CD14-positive monocyte (primary cell): ENCODE measurements around the gene MKRN3. TPM values are rescaled to one million over a fixed set of nuclear protein-coding genes. Genes with fewer than 3 reads are reported as not detected.

ENCODE experiments used
- DNase-seq, 3 donors: peaks; one replicate each; pipeline ENCODE4 v3.0.0-alpha.2; 2011 to 2022
- H2AFZ ChIP-seq: 2 replicates; pipeline ENCODE4 v1.6.0; 2012; ENCODE audit warnings: mild to moderate bottlenecking, low read depth, low read length, inconsistent platforms; ENCODE audit not compliant: insufficient read depth, poor library complexity, severe bottlenecking
- H3K27ac ChIP-seq, 2 donors: 1 replicate in 1 of 2; 2 replicates in 1 of 2; pipeline ENCODE4 v1.5.1; 2012 to 2013; ENCODE audit warnings: low read length in 2 of 2, control low read depth in 1 of 2, inconsistent platforms in 1 of 2, low read depth in 1 of 2, mild to moderate bottlenecking in 1 of 2
- H3K27me3 ChIP-seq, 2 donors: one replicate each; pipeline versions ENCODE4 v1.6.0 to v1.6.1; 2011 to 2013; ENCODE audit warnings: low read length in 2 of 2; ENCODE audit not compliant: control insufficient read depth in 2 of 2, insufficient read depth in 2 of 2
- H3K36me3 ChIP-seq, 2 donors: replicated peaks in 1 of 2; 1 replicate in 1 of 2; 2 replicates in 1 of 2; pipeline versions ENCODE4 v1.5.1 to v1.6.1; 2012 to 2013; ENCODE audit warnings: low read length in 2 of 2, control low read depth in 1 of 2, inconsistent platforms in 1 of 2, mild to moderate bottlenecking in 1 of 2; ENCODE audit not compliant: insufficient read depth in 2 of 2, control insufficient read depth in 1 of 2
- H3K4me1 ChIP-seq, 2 donors: 1 replicate in 1 of 2; 2 replicates in 1 of 2; pipeline versions ENCODE4 v1.5.1 to v1.6.1; 2012 to 2013; ENCODE audit warnings: low read length in 2 of 2, control low read depth in 1 of 2, inconsistent platforms in 1 of 2, mild to moderate bottlenecking in 1 of 2, moderate library complexity in 1 of 2; ENCODE audit not compliant: insufficient read depth in 2 of 2, control insufficient read depth in 1 of 2
- H3K4me2 ChIP-seq: replicated peaks from 2 replicates; pipeline ENCODE3; 2012; ENCODE audit warnings: low read length, moderate library complexity, mild to moderate bottlenecking; ENCODE audit not compliant: poor library complexity, severe bottlenecking; ENCODE audit errors: extremely low read depth
- H3K4me3 ChIP-seq, 3 experiments: fragments of 200-600 bp in 1 of 3; sonication (generic) in 1 of 3; replicated peaks in 1 of 3; 1 replicate in 2 of 3; 2 replicates in 1 of 3; pipeline ENCODE4 v1.5.1; 2011 to 2013; ENCODE audit warnings: low read length in 3 of 3, mild to moderate bottlenecking in 3 of 3, control low read depth in 2 of 3, low read depth in 2 of 3, inconsistent platforms in 1 of 3, moderate library complexity in 1 of 3
- H3K79me2 ChIP-seq: 2 replicates; pipeline ENCODE4 v1.6.0; 2012; ENCODE audit warnings: mild to moderate bottlenecking, control low read depth, inconsistent platforms, low read length, moderate library complexity; ENCODE audit not compliant: insufficient read depth
- H3K9ac ChIP-seq: 2 replicates; pipeline ENCODE4 v1.6.0; 2017; ENCODE audit warnings: low read length, mild to moderate bottlenecking; ENCODE audit not compliant: insufficient read depth, poor library complexity, severe bottlenecking
- H3K9me3 ChIP-seq, 2 donors: replicated peaks in 1 of 2; 1 replicate in 1 of 2; 2 replicates in 1 of 2; pipeline versions ENCODE4 v1.5.1 to v1.6.1; 2012 to 2013; ENCODE audit warnings: low read length in 2 of 2, control low read depth in 1 of 2; ENCODE audit not compliant: control insufficient read depth in 1 of 2, insufficient read depth in 1 of 2
- H4K20me1 ChIP-seq: 2 replicates; pipeline ENCODE4 v1.6.0; 2012; ENCODE audit warnings: mild to moderate bottlenecking, low read length, control low read depth, moderate library complexity; ENCODE audit not compliant: insufficient read depth
- H3K27ac Mint-ChIP-seq, 7 donors: one replicate each; pipeline ENCODE4 v1.8.0; 2020; ENCODE audit warnings: mild to moderate bottlenecking in 7 of 7, mixed read lengths in 7 of 7, moderate library complexity in 6 of 7, inconsistent platforms in 2 of 7
- H3K27me3 Mint-ChIP-seq, 3 donors: one replicate each; pipeline ENCODE4 v1.8.0; 2021 to 2022; ENCODE audit warnings: low read depth in 3 of 3, mild to moderate bottlenecking in 3 of 3, mixed read lengths in 3 of 3, moderate library complexity in 3 of 3, inconsistent platforms in 1 of 3
- H3K36me3 Mint-ChIP-seq, 2 donors: one replicate each; pipeline ENCODE4 v1.8.0; 2020; ENCODE audit warnings: mixed read lengths in 2 of 2, inconsistent platforms in 1 of 2, mild to moderate bottlenecking in 1 of 2
- H3K4me1 Mint-ChIP-seq: one replicate; pipeline ENCODE4 v1.8.0; 2020; ENCODE audit warnings: mild to moderate bottlenecking, mixed read lengths
- H3K4me3 Mint-ChIP-seq, 2 donors: one replicate each; pipeline ENCODE4 v1.8.0; 2020; ENCODE audit warnings: mild to moderate bottlenecking in 2 of 2, mixed read lengths in 2 of 2, moderate library complexity in 1 of 2
- H3K9me3 Mint-ChIP-seq, 7 donors: one replicate each; pipeline ENCODE4 v1.8.0; 2020 to 2022; ENCODE audit warnings: mixed read lengths in 7 of 7, mild to moderate bottlenecking in 6 of 7, moderate library complexity in 6 of 7, inconsistent platforms in 2 of 7
- WGBS: methylation state at CpG from one replicate; pipeline ENCODE4 v1.1.5; 2013; ENCODE audit warnings: missing lambda C conversion rate; ENCODE audit not compliant: insufficient coverage; 5-methylcytosine and 5-hydroxymethylcytosine counted together
- intact Hi-C, 2 donors: fragments of 100-400 bp; cut with micrococcal nuclease; formaldehyde crosslinking; loops; one replicate each; pipeline versions ENCODE4 v1.15.0 to v1.15.1; 2023
- polyA plus RNA-seq, 3 donors: library from polyadenylated mRNA; depleted of rRNA in 1 of 3; unstranded in 2 of 3; stranded (reverse) in 1 of 3; fragments of 300-500 nt in 2 of 3; fragments of >200 nt in 1 of 3; fragmentation: Illumina TruSeq in 2 of 3; gene quantifications; 1 replicate in 2 of 3; 2 replicates in 1 of 3; pipeline ENCODE4 v1.2.3, GENCODE V29; 2012 to 2021
- TF ChIP-seq, protein P1 (sequence below): fragments of 200-600 bp; IDR thresholded peaks from one replicate; pipeline ENCODE4 v1.8.0; 2022; ENCODE audit warnings: antibody characterized with exemption, mild to moderate bottlenecking

The MKRN3 gene
- polyA plus RNA-seq, 3 donors, result 0.33 TPM; not detected in 2

DNA sequence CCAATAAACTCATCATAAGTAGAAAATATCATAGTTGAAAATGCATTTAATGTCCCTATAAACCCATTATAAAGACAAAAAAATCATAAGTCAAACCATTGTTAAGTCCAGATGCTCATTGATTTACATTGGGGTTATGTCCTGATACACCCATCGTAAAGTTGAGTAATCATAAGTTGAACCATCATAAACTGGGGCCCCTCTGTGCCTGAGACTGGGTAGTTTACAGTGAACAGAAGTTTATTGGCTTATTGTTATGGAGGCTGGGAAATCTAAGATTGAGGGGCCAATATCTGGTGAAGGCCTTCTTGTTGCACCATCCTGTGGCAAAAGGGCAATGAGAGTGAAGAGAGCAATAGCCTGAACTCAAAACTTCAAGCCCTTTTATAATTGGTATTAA lies 10.6 kb downstream of the MKRN3 start:
- no peaks in the 10 kb centered on the region for H3K36me3 Mint-ChIP-seq
- intact Hi-C loops, result no loop called here
- Histone ChIP-seq H3K4me1 (no peaks in the 10 kb centered on the region), H3K79me2 (no peaks in the 10 kb centered on the region), H3K9me3 (no peaks in the 10 kb centered on the region), H3K27me3 (no peaks in the 10 kb centered on the region), H4K20me1 (no peaks in the 10 kb centered on the region), H3K27ac (no peak overlapping the region), H2AFZ (no peak overlapping the region), H3K4me2 (no peak overlapping the region), H3K9ac (no peak overlapping the region), H3K36me3 (no peaks in the 10 kb centered on the region), H3K4me3 (no peak overlapping the region)
- H3K4me1 Mint-ChIP-seq, result no peaks in the 10 kb centered on the region
- 40% methylated on average over 1 of the region's 1 CpG for WGBS
- TF ChIP-seq, protein P1, sequence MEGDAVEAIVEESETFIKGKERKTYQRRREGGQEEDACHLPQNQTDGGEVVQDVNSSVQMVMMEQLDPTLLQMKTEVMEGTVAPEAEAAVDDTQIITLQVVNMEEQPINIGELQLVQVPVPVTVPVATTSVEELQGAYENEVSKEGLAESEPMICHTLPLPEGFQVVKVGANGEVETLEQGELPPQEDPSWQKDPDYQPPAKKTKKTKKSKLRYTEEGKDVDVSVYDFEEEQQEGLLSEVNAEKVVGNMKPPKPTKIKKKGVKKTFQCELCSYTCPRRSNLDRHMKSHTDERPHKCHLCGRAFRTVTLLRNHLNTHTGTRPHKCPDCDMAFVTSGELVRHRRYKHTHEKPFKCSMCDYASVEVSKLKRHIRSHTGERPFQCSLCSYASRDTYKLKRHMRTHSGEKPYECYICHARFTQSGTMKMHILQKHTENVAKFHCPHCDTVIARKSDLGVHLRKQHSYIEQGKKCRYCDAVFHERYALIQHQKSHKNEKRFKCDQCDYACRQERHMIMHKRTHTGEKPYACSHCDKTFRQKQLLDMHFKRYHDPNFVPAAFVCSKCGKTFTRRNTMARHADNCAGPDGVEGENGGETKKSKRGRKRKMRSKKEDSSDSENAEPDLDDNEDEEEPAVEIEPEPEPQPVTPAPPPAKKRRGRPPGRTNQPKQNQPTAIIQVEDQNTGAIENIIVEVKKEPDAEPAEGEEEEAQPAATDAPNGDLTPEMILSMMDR, result no peak
- H3K4me3 Mint-ChIP-seq, result no peak overlapping the region
- no peak for DNase-seq
- peaks cover 0 to 5% (median 2%) of the 10 kb centered on the region in 7 donors for H3K9me3 Mint-ChIP-seq
- H3K27ac Mint-ChIP-seq, result no peak overlapping the region
- peaks cover 0 to 4% (median 0%) of the 10 kb centered on the region in 3 donors for H3K27me3 Mint-ChIP-seq

DNA sequence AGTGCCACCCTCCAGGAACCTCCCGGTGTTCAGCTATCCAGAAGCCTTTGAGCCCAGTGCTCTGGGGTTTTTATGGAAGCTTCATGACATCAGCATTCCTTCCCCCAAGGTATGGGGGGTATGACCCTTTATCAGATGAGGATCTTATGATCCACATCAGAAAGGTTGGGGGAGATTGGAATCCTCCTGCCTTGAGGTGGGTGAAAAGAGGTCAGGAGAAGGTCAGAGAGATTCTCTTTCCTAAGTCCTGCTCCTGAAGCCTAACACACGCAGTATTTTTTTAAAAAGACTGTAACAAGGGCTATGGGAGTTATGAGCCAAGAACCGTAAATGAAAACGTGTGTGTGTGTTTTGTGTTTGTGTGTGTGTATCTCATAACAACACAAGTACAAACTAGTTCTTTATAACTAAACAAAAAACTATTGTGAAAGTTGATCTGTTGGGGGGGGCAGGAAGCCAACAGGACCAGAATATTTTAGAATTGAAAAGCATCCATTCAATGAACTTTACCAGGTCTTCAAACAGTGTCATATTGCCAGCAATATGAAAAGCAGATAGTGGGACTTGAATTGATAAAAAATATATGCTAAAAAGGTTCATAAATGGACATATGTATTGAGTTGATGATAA lies 13.2 kb downstream of the MKRN3 start:
- no peak overlapping the region for H2AFZ ChIP-seq
- intact Hi-C loops, result no loop called here
- no peaks in the 10 kb centered on the region for H3K9me3 ChIP-seq
- no peaks in the 10 kb centered on the region for H3K27me3 ChIP-seq
- Mint-ChIP-seq H3K9me3 (peaks cover 0 to 7% (median 4%) of the 10 kb centered on the region in 7 donors), H3K36me3 (no peaks in the 10 kb centered on the region), H3K4me1 (no peaks in the 10 kb centered on the region), H3K4me3 (no peak overlapping the region), H3K27ac (no peak overlapping the region), H3K27me3 (peaks cover 0 to 4% (median 0%) of the 10 kb centered on the region in 3 donors)
- no peak for DNase-seq
- no peaks in the 10 kb centered on the region for H3K4me1 ChIP-seq
- no peaks in the 10 kb centered on the region for H3K79me2 ChIP-seq
- TF ChIP-seq, protein P1, result no peak
- H3K4me3 ChIP-seq, result no peak overlapping the region
- no CpG with 5 or more reads among the region's 4 CpGs for WGBS
- H3K9ac ChIP-seq, result no peak overlapping the region
- H3K4me2 ChIP-seq, result no peak overlapping the region
- no peak overlapping the region for H3K27ac ChIP-seq
- no peaks in the 10 kb centered on the region for H3K36me3 ChIP-seq
- no peaks in the 10 kb centered on the region for H4K20me1 ChIP-seq
